RWPE2 (cell line): ENCODE measurements around the gene DNAJB1.
A peak's percentile ranks its signal among the peaks of the same experiment; 100 is the strongest.
"Not testable (repeated sequence)": the region's sequence is repeated elsewhere in the genome, so short reads cannot be mapped to it uniquely, and the experiment has no call there.

ENCODE experiments used
- ATAC-seq: fragments of 200-7000 bp; cut with Tn5 transposase; 3 replicates; pipeline ENCODE4 v1.9.1; 2021; ENCODE audit warnings: low read depth
- DNase-seq: peaks from one replicate; pipeline ENCODE4 v3.0.0-alpha.2; 2020; ENCODE audit warnings: low spot score
- H3K27ac ChIP-seq: fragments of 450-650 bp; 2 replicates; pipeline ENCODE4 v1.5.1; 2017; ENCODE audit warnings: mild to moderate bottlenecking; ENCODE audit not compliant: poor library complexity, severe bottlenecking
- H3K27me3 ChIP-seq: fragments of 250-450 bp; sonication (Bioruptor Pico); 2 replicates; pipeline ENCODE4 v1.5.1; 2021; ENCODE audit warnings: mild to moderate bottlenecking, moderate library complexity; ENCODE audit not compliant: insufficient read depth, poor library complexity, severe bottlenecking
- H3K36me3 ChIP-seq: fragments of 250-450 bp; sonication (Bioruptor Pico); 2 replicates; pipeline ENCODE4 v1.5.1; 2020; ENCODE audit warnings: low read depth, mild to moderate bottlenecking, moderate library complexity
- H3K4me1 ChIP-seq: fragments of 250-450 bp; sonication (Bioruptor Pico); 2 replicates; pipeline ENCODE4 v1.5.1; 2021; ENCODE audit warnings: mild to moderate bottlenecking, moderate library complexity; ENCODE audit not compliant: insufficient read depth, poor library complexity, severe bottlenecking
- H3K4me3 ChIP-seq: fragments of 250-450 bp; sonication (Bioruptor Pico); 2 replicates; pipeline ENCODE4 v1.5.1; 2021; ENCODE audit warnings: mild to moderate bottlenecking, moderate library complexity; ENCODE audit not compliant: severe bottlenecking
- H3K9me3 ChIP-seq: fragments of 250-450 bp; sonication (Bioruptor Pico); 2 replicates; pipeline ENCODE4 v1.5.1; 2021; ENCODE audit warnings: mild to moderate bottlenecking, moderate library complexity; ENCODE audit not compliant: severe bottlenecking
- TF ChIP-seq, protein P1 (sequence below): fragments of 450-650 bp; IDR thresholded peaks from one replicate; pipeline ENCODE4 v1.5.1; 2017; ENCODE audit warnings: mild to moderate bottlenecking, moderate library complexity; ENCODE audit not compliant: poor library complexity, severe bottlenecking

The DNAJB1 gene

DNA sequence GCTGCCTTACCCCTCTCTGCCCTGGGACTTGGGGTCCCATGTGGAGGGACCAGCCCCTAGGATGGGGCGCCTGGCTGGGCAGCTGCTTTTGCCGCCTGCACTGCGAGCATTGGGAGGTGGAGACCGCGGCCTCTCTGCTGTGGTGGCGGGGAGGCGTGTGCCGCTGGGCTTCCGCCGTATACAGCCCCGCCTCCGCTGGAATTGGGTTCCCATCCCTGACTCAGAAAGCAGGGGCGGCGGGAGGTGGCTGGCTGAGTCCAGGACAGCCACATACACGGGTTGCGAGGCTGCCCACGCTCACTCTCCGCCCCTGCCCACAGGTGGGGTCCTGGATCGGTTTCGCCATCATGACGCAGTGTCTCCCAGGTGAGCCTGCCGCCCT, 47.1 kb upstream of the DNAJB1 start:
- TF ChIP-seq, protein P1, sequence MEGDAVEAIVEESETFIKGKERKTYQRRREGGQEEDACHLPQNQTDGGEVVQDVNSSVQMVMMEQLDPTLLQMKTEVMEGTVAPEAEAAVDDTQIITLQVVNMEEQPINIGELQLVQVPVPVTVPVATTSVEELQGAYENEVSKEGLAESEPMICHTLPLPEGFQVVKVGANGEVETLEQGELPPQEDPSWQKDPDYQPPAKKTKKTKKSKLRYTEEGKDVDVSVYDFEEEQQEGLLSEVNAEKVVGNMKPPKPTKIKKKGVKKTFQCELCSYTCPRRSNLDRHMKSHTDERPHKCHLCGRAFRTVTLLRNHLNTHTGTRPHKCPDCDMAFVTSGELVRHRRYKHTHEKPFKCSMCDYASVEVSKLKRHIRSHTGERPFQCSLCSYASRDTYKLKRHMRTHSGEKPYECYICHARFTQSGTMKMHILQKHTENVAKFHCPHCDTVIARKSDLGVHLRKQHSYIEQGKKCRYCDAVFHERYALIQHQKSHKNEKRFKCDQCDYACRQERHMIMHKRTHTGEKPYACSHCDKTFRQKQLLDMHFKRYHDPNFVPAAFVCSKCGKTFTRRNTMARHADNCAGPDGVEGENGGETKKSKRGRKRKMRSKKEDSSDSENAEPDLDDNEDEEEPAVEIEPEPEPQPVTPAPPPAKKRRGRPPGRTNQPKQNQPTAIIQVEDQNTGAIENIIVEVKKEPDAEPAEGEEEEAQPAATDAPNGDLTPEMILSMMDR = no peak
- H3K36me3 ChIP-seq = peaks cover 30% of the 10 kb centered on the region
- H3K27ac ChIP-seq = no peak overlapping the region
- no peaks in the 10 kb centered on the region for H3K27me3 ChIP-seq
- no peak for ATAC-seq
- DNase-seq = no peak
- H3K4me1 ChIP-seq = peaks cover 25% of the 10 kb centered on the region
- H3K4me3 ChIP-seq = no peak overlapping the region
- no peaks in the 10 kb centered on the region for H3K9me3 ChIP-seq

DNA sequence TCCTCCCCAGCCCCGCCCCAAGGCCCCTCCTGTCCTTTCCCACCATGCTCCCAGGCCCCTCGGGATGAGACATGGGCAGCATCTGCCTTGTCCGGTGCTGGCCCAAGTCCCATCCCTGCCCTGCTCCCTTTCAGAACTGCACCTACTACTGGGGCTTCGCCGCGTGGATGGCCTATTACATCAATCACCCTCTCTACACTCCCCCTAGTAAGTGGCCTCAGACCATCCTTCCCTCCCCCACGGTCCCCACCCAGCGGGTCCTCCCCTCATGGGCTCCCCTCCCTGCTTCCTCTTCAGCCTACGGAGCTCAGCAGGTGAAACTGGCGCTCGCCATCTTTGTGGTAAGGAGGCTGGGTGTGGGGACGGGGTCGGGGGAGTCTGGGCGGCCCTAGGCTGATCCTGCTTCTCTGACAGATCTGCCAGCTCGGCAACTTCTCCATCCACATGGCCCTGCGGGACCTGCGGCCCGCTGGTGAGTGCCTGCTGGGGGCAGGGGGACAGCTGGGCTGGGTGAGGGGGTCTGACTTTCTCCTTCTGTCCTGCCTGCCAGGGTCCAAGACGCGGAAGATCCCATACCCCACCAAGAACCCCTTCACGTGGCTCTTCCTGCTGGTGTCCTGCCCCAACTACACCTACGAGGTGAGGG, 46.6 kb upstream of the DNAJB1 start:
- peaks cover 30% of the 10 kb centered on the region for H3K4me1 ChIP-seq
- ATAC-seq, H3K9me3 ChIP-seq, H3K27me3 ChIP-seq, H3K4me3 ChIP-seq, DNase-seq, H3K27ac ChIP-seq: not testable (repeated sequence)
- H3K36me3 ChIP-seq = peaks cover 30% of the 10 kb centered on the region

DNA sequence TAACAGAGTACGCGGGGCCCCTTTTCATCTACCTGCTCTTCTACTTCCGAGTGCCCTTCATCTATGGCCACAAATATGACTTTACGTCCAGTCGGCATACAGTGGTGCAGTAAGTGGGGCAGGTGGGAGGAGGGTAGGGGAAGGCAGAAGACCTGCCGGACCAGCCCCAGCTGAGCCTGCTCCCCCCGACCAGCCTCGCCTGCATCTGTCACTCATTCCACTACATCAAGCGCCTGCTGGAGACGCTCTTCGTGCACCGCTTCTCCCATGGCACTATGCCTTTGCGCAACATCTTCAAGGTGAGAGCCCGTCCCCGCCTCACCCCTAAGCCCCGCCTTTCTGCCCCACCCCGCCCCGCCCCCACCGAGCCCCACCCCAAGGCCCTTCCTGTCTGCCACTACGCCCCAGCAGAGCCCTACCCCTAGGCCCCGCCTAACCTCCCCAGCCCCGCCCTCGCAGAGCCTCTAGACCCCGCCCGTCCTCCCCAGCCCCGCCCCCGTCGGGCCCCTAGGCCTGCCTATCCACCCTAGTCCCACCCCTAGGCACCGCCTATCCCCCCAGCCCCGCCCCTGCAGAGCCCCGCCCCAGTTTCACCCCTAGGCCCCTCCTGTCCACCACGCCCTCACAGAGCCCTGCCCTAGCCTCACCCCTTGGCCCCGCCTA, 45.9 kb upstream of the DNAJB1 start:
- peak; percentile 43 for ATAC-seq
- Histone ChIP-seq H3K27me3 (no peaks in the 10 kb centered on the region), H3K9me3 (no peaks in the 10 kb centered on the region), H3K27ac (no peak overlapping the region), H3K4me3 (no peak overlapping the region), H3K4me1 (peaks cover 37% of the 10 kb centered on the region), H3K36me3 (peaks cover 30% of the 10 kb centered on the region)
- DNase-seq = peak; percentile 94
- TF ChIP-seq, protein P1 = no peak

DNA sequence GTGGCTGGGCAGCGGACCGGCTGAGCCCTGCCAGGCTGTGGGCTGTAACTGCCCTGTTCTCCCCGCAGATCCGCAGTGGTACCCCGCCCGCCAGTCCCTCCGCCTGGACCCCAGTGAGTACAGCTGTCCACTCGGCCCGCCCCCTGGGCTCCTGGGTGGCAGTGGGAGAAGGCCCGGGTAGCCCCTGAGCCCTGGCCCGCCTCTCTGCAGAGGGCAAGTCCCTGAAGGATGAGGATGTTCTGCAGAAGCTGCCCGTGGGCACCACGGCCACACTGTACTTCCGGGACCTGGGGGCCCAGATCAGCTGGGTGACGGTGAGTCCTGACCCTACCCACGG, 45.4 kb upstream of the DNAJB1 start:
- TF ChIP-seq, protein P1 = no peak
- Histone ChIP-seq H3K4me3 (no peak overlapping the region), H3K27ac (no peak overlapping the region), H3K27me3 (no peaks in the 10 kb centered on the region), H3K9me3 (no peaks in the 10 kb centered on the region), H3K36me3 (peaks cover 26% of the 10 kb centered on the region), H3K4me1 (peaks cover 37% of the 10 kb centered on the region)
- no peak for ATAC-seq
- peak; percentile 66 for DNase-seq

DNA sequence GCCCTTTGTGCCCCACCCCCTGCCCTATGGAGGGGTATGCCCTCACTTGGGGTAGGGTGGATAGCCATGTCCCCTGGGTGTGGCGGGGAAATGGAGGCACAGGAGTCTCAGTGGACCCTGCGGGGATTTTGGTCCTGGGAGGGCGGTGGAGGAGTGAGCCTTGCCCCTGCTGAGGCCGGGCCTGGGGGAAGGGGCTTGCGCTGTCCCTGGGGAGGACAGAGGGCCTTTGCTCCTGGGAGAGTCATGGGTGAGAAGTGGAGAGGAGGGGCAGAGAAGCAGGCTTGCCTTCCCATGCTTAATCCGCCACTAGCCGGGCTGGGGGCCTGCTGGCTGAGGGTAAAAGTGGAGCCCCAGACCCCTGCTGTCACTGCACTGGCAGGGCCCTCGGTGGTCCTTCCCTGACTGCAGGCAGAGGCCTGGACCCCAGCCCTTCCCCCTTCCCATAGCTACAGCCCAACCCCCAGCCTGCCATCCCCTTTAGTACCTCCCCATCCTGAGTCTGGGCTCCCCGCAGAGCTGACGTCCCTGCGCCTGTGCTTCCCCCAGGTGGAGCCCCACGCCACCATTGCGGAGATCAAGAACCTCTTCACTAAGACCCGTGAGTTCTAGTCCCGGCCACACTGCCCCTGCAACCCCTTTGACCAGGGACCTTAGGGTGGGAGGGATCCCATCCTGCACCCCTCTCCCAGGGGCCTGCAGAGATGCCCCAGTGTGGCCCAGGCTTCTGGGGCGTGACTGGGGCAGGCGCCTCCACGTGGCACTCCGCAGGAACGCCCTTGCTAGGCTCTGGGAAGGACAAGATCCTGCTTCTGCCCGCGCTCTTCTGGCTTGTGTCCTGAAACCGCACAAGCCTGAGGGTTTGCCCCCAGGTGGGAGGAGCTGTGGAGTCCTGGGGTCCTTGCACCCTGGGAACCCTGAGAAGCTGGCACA, 44.7 kb upstream of the DNAJB1 start:
- H3K36me3 ChIP-seq = peaks cover 26% of the 10 kb centered on the region
- ATAC-seq (no peak), DNase-seq (no peak)
- H3K4me1 ChIP-seq = peaks cover 37% of the 10 kb centered on the region
- no peak overlapping the region for H3K4me3 ChIP-seq
- TF ChIP-seq, protein P1 = no peak
- H3K27ac ChIP-seq = peak overlapping the region; percentile 82
- no peaks in the 10 kb centered on the region for H3K9me3 ChIP-seq
- H3K27me3 ChIP-seq = no peaks in the 10 kb centered on the region
